Mucosa of descending colon (tissue), 3 donors: ENCODE data around the gene ANAPC4. TPM values are rescaled to one million over a fixed set of nuclear protein-coding genes. Genes with fewer than 3 reads are reported as not detected.

Experiments
- ATAC-seq: fragments of 200-7000 bp; cut with Tn5 transposase; one replicate; pipeline ENCODE4 v1.9.1; 2020; ENCODE audit warnings: mild to moderate bottlenecking, moderate library complexity
- DNase-seq, 3 donors: peaks; one replicate each; pipeline ENCODE4 v3.0.0-alpha.2; 2020
- H3K36me3 ChIP-seq: fragments of 200-600 bp; one replicate; pipeline ENCODE4 v1.8.0; 2021; ENCODE audit warnings: low read depth, mild to moderate bottlenecking
- H3K4me1 ChIP-seq: fragments of 200-600 bp; one replicate; pipeline ENCODE4 v1.8.0; 2021; ENCODE audit warnings: low read depth, mild to moderate bottlenecking
- H3K4me3 ChIP-seq: fragments of 200-600 bp; one replicate; pipeline ENCODE4 v1.8.0; 2021; ENCODE audit warnings: mild to moderate bottlenecking
- H3K9me3 ChIP-seq: fragments of 200-600 bp; one replicate; pipeline ENCODE4 v1.8.0; 2021; ENCODE audit warnings: mild to moderate bottlenecking
- intact Hi-C, 2 donors: fragments of 100-400 bp; cut with DNase I in 1 of 2; cut with micrococcal nuclease in 1 of 2; formaldehyde crosslinking; loops; one replicate each; pipeline versions ENCODE4 v1.11.0 to v1.11.1; 2022; cut with DNase I, micrococcal nuclease
- total RNA-seq, 3 donors: library from RNA; stranded (reverse); fragmentation: NEBNext Ultra II Directional in 2 of 3; extraction: Animal tissue kit (Norgen Biotek cat#: 25700) in 2 of 3; gene quantifications; one replicate each; pipeline versions ENCODE4 v1.2.1 to v1.2.4, GENCODE V29; 2021 to 2023
- TF ChIP-seq, protein P1 (sequence below): fragments of 200-600 bp; IDR thresholded peaks from one replicate; pipeline ENCODE4 v1.8.0; 2022; ENCODE audit warnings: antibody characterized with exemption, mild to moderate bottlenecking
- donor health status: DM: no; HTN: no; CAD: no; lungs with moderate emphysema.
- donor health status: DM: no; HTN: no; CAD: no.
- donor health status: DM: no; HTN: yes; CAD: no.

ANAPC4 gene
- total RNA-seq, 3 donors from 2014 or later, result 29.6 to 32.9 (median 32.4) TPM

GRCh38 chr4:25403699-25404098, 26.6 kb downstream of the ANAPC4 start:
- Histone ChIP-seq H3K4me1 (no peaks in the 10 kb centered on the region), H3K36me3 (no peaks in the 10 kb centered on the region), H3K9me3 (no peaks in the 10 kb centered on the region), H3K4me3 (no peak overlapping the region)
- DNase-seq (no peak), ATAC-seq (no peak)
- intact Hi-C loops, result no loop called here
- TF ChIP-seq, protein P1, sequence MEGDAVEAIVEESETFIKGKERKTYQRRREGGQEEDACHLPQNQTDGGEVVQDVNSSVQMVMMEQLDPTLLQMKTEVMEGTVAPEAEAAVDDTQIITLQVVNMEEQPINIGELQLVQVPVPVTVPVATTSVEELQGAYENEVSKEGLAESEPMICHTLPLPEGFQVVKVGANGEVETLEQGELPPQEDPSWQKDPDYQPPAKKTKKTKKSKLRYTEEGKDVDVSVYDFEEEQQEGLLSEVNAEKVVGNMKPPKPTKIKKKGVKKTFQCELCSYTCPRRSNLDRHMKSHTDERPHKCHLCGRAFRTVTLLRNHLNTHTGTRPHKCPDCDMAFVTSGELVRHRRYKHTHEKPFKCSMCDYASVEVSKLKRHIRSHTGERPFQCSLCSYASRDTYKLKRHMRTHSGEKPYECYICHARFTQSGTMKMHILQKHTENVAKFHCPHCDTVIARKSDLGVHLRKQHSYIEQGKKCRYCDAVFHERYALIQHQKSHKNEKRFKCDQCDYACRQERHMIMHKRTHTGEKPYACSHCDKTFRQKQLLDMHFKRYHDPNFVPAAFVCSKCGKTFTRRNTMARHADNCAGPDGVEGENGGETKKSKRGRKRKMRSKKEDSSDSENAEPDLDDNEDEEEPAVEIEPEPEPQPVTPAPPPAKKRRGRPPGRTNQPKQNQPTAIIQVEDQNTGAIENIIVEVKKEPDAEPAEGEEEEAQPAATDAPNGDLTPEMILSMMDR, result no peak

GRCh38 chr4:25405453-25405852, 28.4 kb downstream of the ANAPC4 start:
- intact Hi-C loops, result no loop called here
- Histone ChIP-seq H3K9me3 (no peaks in the 10 kb centered on the region), H3K4me3 (no peak overlapping the region), H3K4me1 (no peaks in the 10 kb centered on the region), H3K36me3 (no peaks in the 10 kb centered on the region)
- TF ChIP-seq, protein P1, result no peak
- DNase-seq (no peak), ATAC-seq (no peak)

GRCh38 chr4:25406081-25406692, 29.1 kb downstream of the ANAPC4 start:
- DNase-seq (no peak), ATAC-seq (no peak)
- Histone ChIP-seq H3K4me3 (no peak overlapping the region), H3K36me3 (no peaks in the 10 kb centered on the region), H3K9me3 (no peaks in the 10 kb centered on the region), H3K4me1 (no peaks in the 10 kb centered on the region)
- intact Hi-C loops, result no loop called here
- TF ChIP-seq, protein P1, result no peak

- Histone ChIP-seq H3K4me1 (no peaks in the 10 kb centered on the region), H3K9me3 (no peaks in the 10 kb centered on the region), H3K4me3 (no peak overlapping the region), H3K36me3 (no peaks in the 10 kb centered on the region)
- no peak for DNase-seq
- no peak for ATAC-seq
- TF ChIP-seq, protein P1, result no peak
- intact Hi-C loops, result no loop called here
These were observed 33.9 kb downstream of the ANAPC4 start for GRCh38 chr4:25410820-25411529.

DNA sequence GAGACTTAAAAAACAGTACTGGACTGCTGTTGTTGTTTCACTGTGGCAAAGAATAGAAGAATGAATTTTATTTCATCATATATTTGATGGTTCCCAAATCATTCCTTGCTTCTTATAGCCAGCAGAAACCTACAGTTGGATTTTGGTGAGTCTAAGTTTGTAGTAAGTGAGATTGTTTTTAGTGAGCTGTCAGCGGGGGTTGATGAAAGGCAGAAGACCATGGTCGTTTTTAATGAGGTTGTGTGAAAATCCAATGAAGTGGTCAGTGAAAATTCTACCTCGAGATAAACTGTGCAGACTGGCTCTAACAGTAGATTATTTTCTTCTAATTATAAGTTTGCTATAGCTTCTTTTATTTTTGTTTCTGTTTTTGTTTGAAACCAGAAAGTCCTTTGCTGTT, 36.2 kb downstream of the ANAPC4 start:
- TF ChIP-seq, protein P1, result no peak
- Histone ChIP-seq H3K4me3 (no peak overlapping the region), H3K4me1 (no peaks in the 10 kb centered on the region), H3K36me3 (no peaks in the 10 kb centered on the region), H3K9me3 (no peaks in the 10 kb centered on the region)
- no peak for DNase-seq
- intact Hi-C loops, result no loop called here
- ATAC-seq, result no peak
